Activated naive CD4-positive, alpha-beta T cell treated with anti-CD3 and anti-CD28 coated beads for 36 hours (primary cell): Measurements from ENCODE around the gene IRF5. TPM values are rescaled to one million over a fixed set of nuclear protein-coding genes. Genes with fewer than 3 reads are reported as not detected.

Experiments used
- CTCF ChIA-PET: fragments of 350-600 bp; sonication (Branson Sonifier 250); formaldehyde crosslinking; loops from one replicate; lab custom pipeline; 2021; ENCODE audit warnings: antibody characterized with exemption; lab: Charles Lee
- DNase-seq: peaks from one replicate; pipeline ENCODE4 v3.0.0-alpha.2; 2020
- H3K27ac Mint-ChIP-seq: one replicate; pipeline ENCODE4 v1.8.0; 2021; ENCODE audit warnings: mild to moderate bottlenecking, mixed read lengths
- H3K27me3 Mint-ChIP-seq: one replicate; pipeline ENCODE4 v1.8.0; 2021; ENCODE audit warnings: low read depth, mixed read lengths
- H3K36me3 Mint-ChIP-seq: one replicate; pipeline ENCODE4 v1.8.0; 2021; ENCODE audit warnings: low read depth, mixed read lengths
- H3K4me1 Mint-ChIP-seq: one replicate; pipeline ENCODE4 v1.8.0; 2021; ENCODE audit warnings: low read depth, mixed read lengths
- H3K4me3 Mint-ChIP-seq: one replicate; pipeline ENCODE4 v1.8.0; 2021; ENCODE audit warnings: mild to moderate bottlenecking, moderate library complexity, mixed read lengths
- H3K9me3 Mint-ChIP-seq: one replicate; pipeline ENCODE4 v1.8.0; 2021; ENCODE audit warnings: mixed read lengths
- intact Hi-C: fragments of 100-400 bp; cut with micrococcal nuclease; formaldehyde crosslinking; loops from one replicate; pipeline ENCODE4 v1.15.1; 2023
- total RNA-seq, 2 experiments: library from RNA; stranded (reverse); gene quantifications; one replicate each; pipeline ENCODE4 v1.2.3, GENCODE V29; 2021

Gene IRF5
- total RNA-seq, 2 experiments from 2014 or later = 1.4 to 1.9 TPM

DNA sequence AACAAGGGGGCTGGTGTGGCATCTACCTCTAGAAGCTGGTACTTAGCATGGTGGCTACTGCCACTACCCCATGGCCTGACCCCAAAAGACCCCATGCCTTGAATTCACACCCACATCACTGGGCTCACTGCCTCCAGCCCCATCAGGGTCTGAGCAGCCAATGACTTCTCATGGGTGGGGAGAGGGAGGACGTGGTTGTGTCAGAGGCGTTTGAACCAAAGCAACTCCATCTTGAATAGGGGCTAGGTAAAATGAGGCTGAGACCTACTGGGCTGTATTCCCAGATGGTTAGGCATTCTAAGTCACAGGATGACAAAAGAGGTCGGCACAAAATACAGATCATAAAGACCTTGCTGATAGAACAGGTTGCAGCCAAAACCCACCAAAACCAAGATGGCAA, 42.4 kb upstream of the IRF5 start:
- no peak overlapping the region for H3K27ac Mint-ChIP-seq

GRCh38 chr7:128899392-128899791, 38.3 kb upstream of the IRF5 start:
- CTCF ChIA-PET = interaction anchor here (0.9 to 1.7 kb wide), 2 partner anchors 16 to 192 kb away, joined by 3 to 11 read pairs; no protein-coding TSS in a partner anchor
- H3K9me3 Mint-ChIP-seq = peaks cover 6% of the 10 kb centered on the region
- H3K27me3 Mint-ChIP-seq = peaks cover 5% of the 10 kb centered on the region
- H3K4me3 Mint-ChIP-seq = no peak overlapping the region
- no peak overlapping the region for H3K27ac Mint-ChIP-seq
- no peaks in the 10 kb centered on the region for H3K4me1 Mint-ChIP-seq
- intact Hi-C loops = no loop called here
- DNase-seq = no peak
- peaks cover 2% of the 10 kb centered on the region for H3K36me3 Mint-ChIP-seq

More for the DNA sequence above, 42.4 kb upstream of the IRF5 start:
- CTCF ChIA-PET = no interaction called here
- intact Hi-C loops = no loop called here
- Mint-ChIP-seq H3K4me1 (no peaks in the 10 kb centered on the region), H3K4me3 (no peak overlapping the region), H3K36me3 (peaks cover 2% of the 10 kb centered on the region), H3K27me3 (peaks cover 10% of the 10 kb centered on the region), H3K9me3 (peaks cover 6% of the 10 kb centered on the region)
- no peak for DNase-seq

DNA sequence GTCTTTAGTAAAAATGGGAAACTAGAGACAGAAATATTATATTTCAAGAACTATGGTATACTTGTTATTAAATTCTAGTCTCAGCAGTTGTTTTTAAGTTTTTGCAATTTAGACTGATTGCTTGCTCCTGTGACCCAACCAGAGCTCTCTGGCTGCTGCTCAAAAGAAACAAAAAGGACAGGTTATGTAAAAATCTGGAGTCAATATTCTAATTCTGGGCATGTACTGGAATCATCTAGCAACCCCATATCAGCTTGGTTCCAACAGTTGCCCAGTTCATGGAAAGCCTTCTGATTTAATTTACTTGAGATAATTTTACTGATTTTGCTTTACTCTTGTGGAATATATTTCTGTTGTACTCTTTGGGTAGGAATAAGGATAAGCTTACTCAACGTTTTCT, 37.5 kb upstream of the IRF5 start:
- Mint-ChIP-seq H3K27me3 (peaks cover 5% of the 10 kb centered on the region), H3K4me3 (no peak overlapping the region), H3K27ac (no peak overlapping the region), H3K36me3 (peaks cover 2% of the 10 kb centered on the region), H3K9me3 (peaks cover 6% of the 10 kb centered on the region), H3K4me1 (no peaks in the 10 kb centered on the region)
- CTCF ChIA-PET = interaction anchor here (0.9 to 1.7 kb wide), 2 partner anchors 17 to 192 kb away, joined by 3 to 11 read pairs; no protein-coding TSS in a partner anchor
- DNase-seq = no peak
- intact Hi-C loops = no loop called here

GRCh38 chr7:128902761-128903585, 34.8 kb upstream of the IRF5 start:
- no peaks in the 10 kb centered on the region for H3K4me1 Mint-ChIP-seq
- intact Hi-C loops = no loop called here
- H3K27ac Mint-ChIP-seq = no peak overlapping the region
- no peak overlapping the region for H3K4me3 Mint-ChIP-seq
- peaks cover 10% of the 10 kb centered on the region for H3K27me3 Mint-ChIP-seq
- H3K36me3 Mint-ChIP-seq = peaks cover 2% of the 10 kb centered on the region
- CTCF ChIA-PET = interaction anchor here (0.6 to 2.7 kb wide), 7 partner anchors 20 to 422 kb away, joined by 3 to 21 read pairs (median 4); no protein-coding TSS in a partner anchor
- H3K9me3 Mint-ChIP-seq = peaks cover 6% of the 10 kb centered on the region
- no peak for DNase-seq

GRCh38 chr7:128903621-128904361, 33.9 kb upstream of the IRF5 start:
- no peaks in the 10 kb centered on the region for H3K36me3 Mint-ChIP-seq
- intact Hi-C loops = loop anchor here (1.0 to 2.0 kb wide), 4 partner anchors 60 to 367 kb away; no protein-coding TSS in a partner anchor
- no peak for DNase-seq
- CTCF ChIA-PET = interaction anchor here (0.6 to 2.7 kb wide), 5 partner anchors 21 to 421 kb away, joined by 3 to 21 read pairs (median 4); no protein-coding TSS in a partner anchor
- no peaks in the 10 kb centered on the region for H3K4me1 Mint-ChIP-seq
- no peak overlapping the region for H3K27ac Mint-ChIP-seq
- peaks cover 2% of the 10 kb centered on the region for H3K9me3 Mint-ChIP-seq
- peaks cover 8% of the 10 kb centered on the region for H3K27me3 Mint-ChIP-seq
- H3K4me3 Mint-ChIP-seq = no peak overlapping the region

- CTCF ChIA-PET = interaction anchor here (1.4 to 2.7 kb wide), 3 partner anchors 21 to 187 kb away, joined by 4 to 21 read pairs (median 6); no protein-coding TSS in a partner anchor
- H3K36me3 Mint-ChIP-seq = no peaks in the 10 kb centered on the region
- H3K9me3 Mint-ChIP-seq = no peaks in the 10 kb centered on the region
- peaks cover 15% of the 10 kb centered on the region for H3K27me3 Mint-ChIP-seq
- DNase-seq = peak; percentile 42
- H3K4me3 Mint-ChIP-seq = no peak overlapping the region
- intact Hi-C loops = loop anchor here (1.0 to 2.0 kb wide), 4 partner anchors 59 to 366 kb away; no protein-coding TSS in a partner anchor
- no peaks in the 10 kb centered on the region for H3K4me1 Mint-ChIP-seq
- H3K27ac Mint-ChIP-seq = no peak overlapping the region
Measured at GRCh38 chr7:128904381-128905197, 33.1 kb upstream of the IRF5 start.

DNA sequence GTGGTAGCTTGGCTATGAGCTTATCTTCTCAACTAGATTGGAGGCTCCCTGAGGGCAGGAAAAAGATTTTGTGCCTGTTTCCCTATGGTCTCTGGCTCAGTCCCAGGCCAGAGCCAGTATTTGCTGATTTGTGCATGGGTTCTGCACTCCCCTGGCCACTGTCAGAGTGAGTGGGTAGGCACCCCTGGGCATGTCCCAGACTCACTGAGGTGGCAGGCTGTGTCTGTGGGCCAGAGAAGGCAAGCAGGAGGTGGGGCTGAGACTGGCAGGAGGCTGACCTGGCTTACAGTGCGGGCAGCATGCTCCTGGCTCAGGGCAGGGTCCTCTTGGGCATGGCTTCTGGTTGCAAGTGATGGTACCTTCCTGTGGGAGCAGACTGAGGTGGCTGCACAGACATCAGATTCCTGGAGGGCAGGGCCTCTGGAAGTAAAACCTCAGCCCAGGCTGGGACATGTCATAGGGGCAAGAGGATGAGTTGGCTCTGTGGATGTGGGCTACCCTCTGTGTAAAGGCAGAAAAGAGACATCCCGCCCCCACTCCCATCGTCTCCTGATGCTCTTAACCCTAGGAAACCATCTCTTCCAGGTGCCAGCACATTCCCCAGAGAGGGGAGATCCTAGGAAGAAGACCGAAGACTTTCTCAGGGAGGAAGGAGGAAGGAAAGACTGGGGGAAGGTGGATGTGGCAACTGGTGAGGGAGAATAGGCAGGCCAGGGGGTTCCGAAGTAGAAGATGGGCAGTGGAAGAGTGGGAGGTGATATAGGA, 31.5 kb upstream of the IRF5 start:
- intact Hi-C loops = no loop called here
- peaks cover 26% of the 10 kb centered on the region for H3K27me3 Mint-ChIP-seq
- DNase-seq = no peak
- H3K36me3 Mint-ChIP-seq = no peaks in the 10 kb centered on the region
- no peaks in the 10 kb centered on the region for H3K9me3 Mint-ChIP-seq
- H3K4me3 Mint-ChIP-seq = no peak overlapping the region
- no peak overlapping the region for H3K27ac Mint-ChIP-seq
- CTCF ChIA-PET = interaction anchor here (0.7 kb wide), 1 partner anchor 104 kb away, joined by 3 read pairs; no protein-coding TSS in a partner anchor
- H3K4me1 Mint-ChIP-seq = no peaks in the 10 kb centered on the region

- DNase-seq = no peak
- H3K36me3 Mint-ChIP-seq = no peaks in the 10 kb centered on the region
- intact Hi-C loops = no loop called here
- H3K27ac Mint-ChIP-seq = no peak overlapping the region
- H3K4me1 Mint-ChIP-seq = no peaks in the 10 kb centered on the region
- H3K27me3 Mint-ChIP-seq = peaks cover 32% of the 10 kb centered on the region
- H3K9me3 Mint-ChIP-seq = no peaks in the 10 kb centered on the region
- CTCF ChIA-PET = interaction anchor here (0.6 to 1.0 kb wide), 3 partner anchors 103 to 377 kb away, joined by 3 read pairs; no protein-coding TSS in a partner anchor
- H3K4me3 Mint-ChIP-seq = no peak overlapping the region
Measured at GRCh38 chr7:128906766-128907559, 30.8 kb upstream of the IRF5 start.

DNA sequence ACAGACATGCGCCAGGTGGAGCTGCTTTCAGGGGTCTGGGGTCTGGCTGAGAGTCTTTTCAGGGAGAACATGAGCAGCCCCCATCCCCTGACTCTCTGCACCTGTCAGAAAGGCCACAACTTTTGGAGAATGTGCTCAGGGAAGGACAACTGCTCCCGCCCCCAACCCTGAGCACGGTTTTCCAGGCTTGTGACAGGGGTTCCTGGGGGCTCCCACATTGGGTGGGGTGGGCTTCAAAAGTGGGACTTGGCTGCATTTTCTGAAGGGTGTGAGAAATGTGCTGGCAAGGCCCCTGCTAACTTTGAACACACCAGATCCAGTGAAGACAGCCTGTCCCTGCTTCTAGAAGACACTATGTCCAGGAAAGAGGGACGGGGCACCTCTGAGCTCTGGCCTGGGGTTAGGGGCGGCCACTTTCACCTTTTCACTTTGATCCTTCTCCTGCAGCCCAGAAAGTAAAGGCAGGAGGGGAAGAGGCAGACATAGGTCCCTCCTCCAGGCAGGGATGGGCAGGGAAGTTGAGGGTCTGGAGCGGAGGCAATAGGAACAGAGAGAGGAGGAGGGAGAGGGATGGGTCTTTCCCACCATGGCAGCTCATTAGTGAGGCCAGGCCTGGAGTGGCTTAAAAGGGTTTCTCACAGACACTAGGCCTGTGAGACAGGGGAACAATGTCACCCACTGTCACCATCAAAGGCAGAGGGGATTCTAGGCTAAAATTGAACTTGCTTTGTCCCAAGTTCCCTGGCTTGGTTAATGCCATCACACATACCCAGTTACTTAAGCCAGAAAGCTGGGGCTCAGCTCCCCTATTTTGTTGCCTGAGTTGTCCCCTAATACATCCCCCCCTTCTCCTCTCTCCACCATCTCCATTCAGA, 28.7 kb upstream of the IRF5 start:
- Mint-ChIP-seq H3K27me3 (peaks cover 37% of the 10 kb centered on the region), H3K4me1 (no peaks in the 10 kb centered on the region), H3K4me3 (no peak overlapping the region), H3K36me3 (no peaks in the 10 kb centered on the region), H3K9me3 (no peaks in the 10 kb centered on the region), H3K27ac (no peak overlapping the region)
- DNase-seq = no peak
- CTCF ChIA-PET = interaction anchor here (1.1 to 1.6 kb wide), 2 partner anchors 177 to 183 kb away, joined by 3 to 9 read pairs; no protein-coding TSS in a partner anchor
- intact Hi-C loops = no loop called here
